Gastrocnemius medialis (tissue), 4 donors: Measurements from ENCODE around the gene ZNF79. TPM values are rescaled to one million over a fixed set of nuclear protein-coding genes. Genes with fewer than 3 reads are reported as not detected.
A peak's percentile ranks its signal among the peaks of the same experiment; 100 is the strongest.

ENCODE experiments used
- ATAC-seq, 2 donors: fragments of 150-250 bp; one replicate each; pipeline ENCODE4 v1.9.1; 2016
- DNase-seq, 2 donors: peaks; one replicate each; pipeline ENCODE4 v3.0.0-alpha.2; 2019
- H3K27ac ChIP-seq, 4 donors: fragments of 200-600 bp; sonication (generic); 1 replicate in 1 of 4; 2 replicates in 3 of 4; pipeline ENCODE4 v1.5.1; 2016 to 2018; ENCODE audit warnings: mild to moderate bottlenecking in 2 of 4, moderate library complexity in 1 of 4
- H3K27me3 ChIP-seq, 3 donors: fragments of 200-600 bp; sonication (generic) in 2 of 3; 1 replicate in 1 of 3; 2 replicates in 2 of 3; pipeline versions ENCODE4 v1.5.1 to v1.6.0; 2016 to 2019; ENCODE audit warnings: mild to moderate bottlenecking in 1 of 3, moderate library complexity in 1 of 3
- H3K36me3 ChIP-seq, 2 donors: fragments of 200-600 bp; sonication (generic) in 1 of 2; one replicate each; pipeline ENCODE4 v1.5.1; 2017 to 2018
- H3K4me1 ChIP-seq, 2 donors: fragments of 200-600 bp; sonication (generic) in 1 of 2; one replicate each; pipeline ENCODE4 v1.5.1; 2016 to 2017; ENCODE audit warnings: mild to moderate bottlenecking in 2 of 2
- H3K4me3 ChIP-seq, 4 donors: fragments of 200-600 bp; sonication (generic) in 3 of 4; 1 replicate in 1 of 4; 2 replicates in 3 of 4; pipeline ENCODE4 v1.5.1; 2016 to 2019; ENCODE audit warnings: mild to moderate bottlenecking in 2 of 4
- H3K9me3 ChIP-seq, 3 donors: fragments of 200-600 bp; sonication (generic) in 2 of 3; 1 replicate in 1 of 3; 2 replicates in 2 of 3; pipeline ENCODE4 v1.5.1; 2016 to 2019
- CTCF ChIP-seq, 5 experiments: fragments of 450-650 bp in 3 of 5; fragments of 200-600 bp in 2 of 5; sonication (generic) in 2 of 5; IDR thresholded peaks in 4 of 5; conservative IDR thresholded peaks in 1 of 5; 1 replicate in 4 of 5; 2 replicates in 1 of 5; pipeline ENCODE4 v1.5.1; 2016 to 2019; ENCODE audit warnings: antibody characterized with exemption in 5 of 5, mild to moderate bottlenecking in 3 of 5, moderate library complexity in 3 of 5
- POLR2A ChIP-seq, 2 donors: fragments of 450-650 bp; IDR thresholded peaks; one replicate each; pipeline ENCODE4 v1.6.1; 2017; ENCODE audit warnings: antibody characterized with exemption in 2 of 2, mild to moderate bottlenecking in 2 of 2, moderate library complexity in 2 of 2
- in situ Hi-C, 4 donors: fragments of 200-750 bp; cut with MboI; loops; one replicate each; pipeline versions ENCODE4 v1.15.0 to v1.8.0; 2017; ENCODE audit warnings: low sequenced_read_pairs in 4 of 4
- intact Hi-C: fragments of 100-400 bp; cut with DNase I; formaldehyde crosslinking; loops from one replicate; pipeline ENCODE4 v1.15.1; 2023; ENCODE audit warnings: low total_unique reads
- total RNA-seq, 4 donors: library from RNA; depleted of rRNA; stranded (reverse); fragments of >200 nt; gene quantifications; one replicate each; pipeline versions ENCODE4 v1.1.0 to v1.2.3, GENCODE V29; 2016

ZNF79 gene
- total RNA-seq, 4 donors from 2014 or later: 3.9 to 9.3 (median 6.4) TPM

- Histone ChIP-seq H3K4me1 (no peaks in the 10 kb centered on the region), H3K9me3 (no peaks in the 10 kb centered on the region), H3K27ac (no peak overlapping the region), H3K4me3 (no peak overlapping the region), H3K36me3 (peaks cover 2 to 93% of the 10 kb centered on the region in 2 donors), H3K27me3 (no peaks in the 10 kb centered on the region)
- in situ Hi-C loops: no loop called here
- ATAC-seq (no peak), DNase-seq (no peak)
- no peak for TF ChIP-seq POLR2A (IDR thresholded peaks at IDR 0.05)
- intact Hi-C loops: no loop called here
These were observed 13.5 kb downstream of the ZNF79 start for GRCh38 chr9:127437497-127438264.

GRCh38 chr9:127438394-127438793, 14.2 kb downstream of the ZNF79 start:
- no peaks in the 10 kb centered on the region for H3K4me1 ChIP-seq
- H3K27ac ChIP-seq: no peak overlapping the region
- no peak for DNase-seq
- in situ Hi-C loops: no loop called here
- no peaks in the 10 kb centered on the region for H3K27me3 ChIP-seq
- intact Hi-C loops: no loop called here
- ATAC-seq: no peak
- no peaks in the 10 kb centered on the region for H3K9me3 ChIP-seq
- no peak overlapping the region for H3K4me3 ChIP-seq
- H3K36me3 ChIP-seq: peaks cover 2 to 93% of the 10 kb centered on the region in 2 donors
- TF ChIP-seq CTCF (IDR thresholded peaks at IDR 0.05 in 4 of 5, conservative IDR thresholded peaks at IDR 0.05 in 1 of 5) (no peak), POLR2A (IDR thresholded peaks at IDR 0.05) (no peak)

GRCh38 chr9:127444283-127444920, 20.2 kb downstream of the ZNF79 start:
- Histone ChIP-seq H3K9me3 (no peaks in the 10 kb centered on the region), H3K4me1 (peaks cover 5 to 10% of the 10 kb centered on the region in 2 donors), H3K27me3 (no peaks in the 10 kb centered on the region), H3K4me3 (no peak overlapping the region), H3K36me3 (peaks cover under 1 to 88% of the 10 kb centered on the region in 2 donors), H3K27ac (peak overlapping the region in 2 of 4 donors; percentile 64 to 65)
- intact Hi-C loops (no loop called here), in situ Hi-C loops (no loop called here)
- TF ChIP-seq CTCF (IDR thresholded peaks at IDR 0.05 in 4 of 5, conservative IDR thresholded peaks at IDR 0.05 in 1 of 5): no peak
- TF ChIP-seq POLR2A (IDR thresholded peaks at IDR 0.05): no peak
- no peak for ATAC-seq
- no peak for DNase-seq

- Histone ChIP-seq H3K36me3 (peaks cover 0 to 90% of the 10 kb centered on the region in 2 donors), H3K27ac (no peak overlapping the region), H3K4me1 (peaks cover 13 to 18% of the 10 kb centered on the region in 2 donors), H3K9me3 (no peaks in the 10 kb centered on the region), H3K27me3 (no peaks in the 10 kb centered on the region), H3K4me3 (no peak overlapping the region)
- in situ Hi-C loops: no loop called here
- no peak for TF ChIP-seq CTCF (IDR thresholded peaks at IDR 0.05 in 4 of 5, conservative IDR thresholded peaks at IDR 0.05 in 1 of 5)
- TF ChIP-seq POLR2A (IDR thresholded peaks at IDR 0.05): no peak
- intact Hi-C loops: no loop called here
- DNase-seq (no peak), ATAC-seq (no peak)
These were observed 21.0 kb downstream of the ZNF79 start for GRCh38 chr9:127444921-127445850.
